Vagina (tissue), 2 donors: ENCODE measurements around the gene SPATA12. TPM values are rescaled to one million over a fixed set of nuclear protein-coding genes. Genes with fewer than 3 reads are reported as not detected.

Experiments
- DNase-seq, 2 donors: peaks; one replicate each; pipeline ENCODE4 v3.0.0-alpha.2; 2017; ENCODE audit errors: extremely low spot score in 2 of 2
- H3K27ac ChIP-seq: fragments of 200-600 bp; sonication (generic); one replicate; pipeline ENCODE4 v1.5.1; 2019
- H3K27me3 ChIP-seq: fragments of 200-600 bp; sonication (generic); one replicate; pipeline ENCODE4 v1.5.1; 2019
- H3K36me3 ChIP-seq, 2 donors: fragments of 200-600 bp; sonication (generic); one replicate each; pipeline ENCODE4 v1.5.1; 2017 to 2019
- H3K4me1 ChIP-seq: fragments of 200-600 bp; sonication (generic); one replicate; pipeline ENCODE4 v1.5.1; 2019
- H3K4me3 ChIP-seq, 2 donors: fragments of 200-600 bp; sonication (generic); 1 replicate in 1 of 2; 2 replicates in 1 of 2; pipeline ENCODE4 v1.5.1; 2016 to 2019
- H3K9me3 ChIP-seq: fragments of 200-600 bp; sonication (generic); one replicate; pipeline ENCODE4 v1.5.1; 2019
- POLR2A ChIP-seq, 2 donors: fragments of 450-650 bp; IDR thresholded peaks; one replicate each; pipeline ENCODE4 v1.6.1; 2017; ENCODE audit warnings: antibody characterized with exemption in 2 of 2, mild to moderate bottlenecking in 2 of 2, moderate library complexity in 2 of 2
- POLR2AphosphoS5 ChIP-seq, 2 donors: sonication (generic); formaldehyde crosslinking; IDR thresholded peaks; one replicate each; pipeline ENCODE4 v1.9.0; 2017; ENCODE audit warnings: antibody characterized with exemption in 2 of 2, mild to moderate bottlenecking in 2 of 2, low read depth in 1 of 2; ENCODE audit not compliant: insufficient read depth in 1 of 2
- intact Hi-C: fragments of 100-400 bp; cut with DNase I; formaldehyde crosslinking; loops from one replicate; pipeline ENCODE4 v1.15.1; 2023
- total RNA-seq: library from RNA; depleted of rRNA; stranded (reverse); fragments of >200 nt; gene quantifications from one replicate; pipeline ENCODE4 v1.2.3, GENCODE V29; 2016
- TF ChIP-seq, protein P1 (sequence below), 3 experiments: fragments of 450-650 bp in 2 of 3; fragments of 200-600 bp in 1 of 3; sonication (generic) in 1 of 3; IDR thresholded peaks; one replicate each; pipeline ENCODE4 v1.5.1; 2017 to 2019; ENCODE audit warnings: antibody characterized with exemption in 3 of 3, mild to moderate bottlenecking in 2 of 3, moderate library complexity in 2 of 3

SPATA12 gene, protein sequence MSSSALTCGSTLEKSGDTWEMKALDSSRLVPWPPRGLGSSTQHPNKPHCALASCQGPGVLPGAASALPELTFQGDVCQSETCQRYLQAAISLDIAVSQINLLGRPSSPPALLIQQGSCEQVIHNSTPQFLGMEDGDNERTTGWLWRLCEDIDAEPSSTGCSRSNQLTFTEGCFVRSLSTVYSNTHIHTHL
- not detected for total RNA-seq

DNA sequence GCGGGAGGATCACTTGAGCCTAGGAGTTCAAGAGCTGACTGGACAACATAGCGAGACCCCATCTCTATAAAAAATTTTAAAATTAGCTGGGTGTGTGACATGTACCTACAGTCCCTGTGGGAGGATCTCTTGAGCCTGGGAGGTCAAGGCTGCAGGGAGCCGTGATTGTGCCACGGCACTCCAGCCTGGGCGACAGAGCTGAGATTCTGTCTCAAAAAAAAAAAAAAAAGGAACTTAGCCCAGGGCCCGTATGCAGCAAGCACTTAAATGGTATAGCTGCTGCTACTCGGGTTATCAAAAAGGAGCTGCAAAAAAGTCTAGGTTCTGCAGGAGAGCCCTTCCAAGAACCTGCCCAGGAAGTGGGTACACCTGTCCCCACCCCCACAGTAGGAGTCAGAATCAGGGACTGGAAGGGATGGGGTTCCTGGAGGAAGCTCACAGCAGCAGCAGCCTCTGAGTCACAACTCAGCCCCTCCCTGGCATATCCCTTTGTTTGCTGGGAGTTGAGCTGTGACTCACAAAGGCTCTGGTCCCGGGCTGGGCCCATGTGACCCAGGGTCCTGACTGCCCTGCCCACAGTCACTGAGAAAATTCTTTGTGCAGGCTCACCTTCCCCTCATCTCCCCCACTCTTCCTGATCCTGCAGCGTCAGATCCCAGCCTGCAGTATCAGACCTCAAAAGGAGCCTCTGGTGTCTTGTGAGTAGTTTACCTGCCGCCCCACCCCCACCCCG is at the start of gene SPATA12:
Gene SPATA12 (plus strand): TSS at position 576 of the 733 bp plus-strand sequence. CDS start 13,031 bp downstream, outside the sequence.
- Histone ChIP-seq H3K36me3 (no peaks in the 10 kb centered on the region), H3K4me1 (peaks cover 45% of the 10 kb centered on the region), H3K9me3 (no peaks in the 10 kb centered on the region), H3K27me3 (no peaks in the 10 kb centered on the region), H3K27ac (peak within 1 kb of the TSS; percentile 74), H3K4me3 (no peak within 1 kb of the TSS)
- TF ChIP-seq POLR2AphosphoS5 (IDR thresholded peaks at IDR 0.05; ENCODE audit: insufficient read depth in 1 of 2, low read depth in 1 of 2) (peak; percentile 63 to 90), POLR2A (IDR thresholded peaks at IDR 0.05) (no peak)
- TF ChIP-seq, protein P1, sequence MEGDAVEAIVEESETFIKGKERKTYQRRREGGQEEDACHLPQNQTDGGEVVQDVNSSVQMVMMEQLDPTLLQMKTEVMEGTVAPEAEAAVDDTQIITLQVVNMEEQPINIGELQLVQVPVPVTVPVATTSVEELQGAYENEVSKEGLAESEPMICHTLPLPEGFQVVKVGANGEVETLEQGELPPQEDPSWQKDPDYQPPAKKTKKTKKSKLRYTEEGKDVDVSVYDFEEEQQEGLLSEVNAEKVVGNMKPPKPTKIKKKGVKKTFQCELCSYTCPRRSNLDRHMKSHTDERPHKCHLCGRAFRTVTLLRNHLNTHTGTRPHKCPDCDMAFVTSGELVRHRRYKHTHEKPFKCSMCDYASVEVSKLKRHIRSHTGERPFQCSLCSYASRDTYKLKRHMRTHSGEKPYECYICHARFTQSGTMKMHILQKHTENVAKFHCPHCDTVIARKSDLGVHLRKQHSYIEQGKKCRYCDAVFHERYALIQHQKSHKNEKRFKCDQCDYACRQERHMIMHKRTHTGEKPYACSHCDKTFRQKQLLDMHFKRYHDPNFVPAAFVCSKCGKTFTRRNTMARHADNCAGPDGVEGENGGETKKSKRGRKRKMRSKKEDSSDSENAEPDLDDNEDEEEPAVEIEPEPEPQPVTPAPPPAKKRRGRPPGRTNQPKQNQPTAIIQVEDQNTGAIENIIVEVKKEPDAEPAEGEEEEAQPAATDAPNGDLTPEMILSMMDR (IDR thresholded peaks at IDR 0.05): no peak
- DNase-seq: peak in 1 of 2 donors; percentile 91
- intact Hi-C loops: no loop called here

DNA sequence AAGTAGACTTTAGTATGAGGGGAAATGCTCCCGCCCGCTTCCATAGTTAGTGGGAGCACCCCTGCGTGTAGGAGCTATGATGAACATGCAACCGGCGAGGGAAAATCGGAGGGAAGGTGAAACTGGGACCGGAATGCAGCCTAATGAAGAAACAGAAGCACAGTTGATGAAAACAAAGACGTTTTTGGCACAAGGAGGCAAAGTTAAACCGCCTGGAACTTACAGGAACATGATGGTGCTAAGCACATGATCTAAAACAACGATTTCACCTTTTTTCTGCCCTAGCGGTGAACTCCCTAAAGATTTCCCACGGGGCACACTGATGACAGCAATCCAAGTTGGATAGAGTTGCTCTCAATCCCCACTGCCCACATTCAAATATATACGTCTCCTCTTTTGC is 49.4 kb upstream of the SPATA12 start:
- no peaks in the 10 kb centered on the region for H3K36me3 ChIP-seq
- no peak for DNase-seq
- H3K4me3 ChIP-seq: no peak overlapping the region
- TF ChIP-seq POLR2AphosphoS5 (IDR thresholded peaks at IDR 0.05; ENCODE audit: insufficient read depth in 1 of 2, low read depth in 1 of 2): no peak
- TF ChIP-seq, protein P1 (IDR thresholded peaks at IDR 0.05): no peak
- no peak for TF ChIP-seq POLR2A (IDR thresholded peaks at IDR 0.05)
- peaks cover 34% of the 10 kb centered on the region for H3K4me1 ChIP-seq
- no peaks in the 10 kb centered on the region for H3K27me3 ChIP-seq
- no peak overlapping the region for H3K27ac ChIP-seq
- H3K9me3 ChIP-seq: no peaks in the 10 kb centered on the region
- intact Hi-C loops: no loop called here

DNA sequence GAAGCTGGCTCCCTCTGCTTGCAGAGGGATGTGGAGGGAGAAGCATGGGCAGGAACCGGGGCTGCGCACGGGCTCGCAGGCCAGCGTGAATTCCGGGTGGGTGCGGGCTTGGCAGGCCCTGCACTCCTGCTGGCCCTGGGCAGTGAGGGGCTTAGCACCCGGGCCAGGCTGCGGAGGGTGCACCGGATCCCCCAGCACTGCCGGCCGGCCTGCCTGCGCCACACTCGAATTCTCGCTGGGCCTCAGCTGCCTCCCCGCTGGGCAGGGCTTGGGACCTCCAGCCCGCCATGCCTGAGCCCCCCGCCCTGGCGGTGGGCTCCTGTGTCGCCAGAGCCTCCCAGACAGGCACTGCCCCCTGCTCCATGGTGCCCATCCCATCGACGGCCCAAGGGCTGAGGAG is 47.6 kb upstream of the SPATA12 start:
- H3K36me3 ChIP-seq: no peaks in the 10 kb centered on the region
- intact Hi-C loops: no loop called here
- no peak for DNase-seq
- no peaks in the 10 kb centered on the region for H3K27me3 ChIP-seq
- no peak overlapping the region for H3K27ac ChIP-seq
- no peaks in the 10 kb centered on the region for H3K9me3 ChIP-seq
- H3K4me1 ChIP-seq: peaks cover 20% of the 10 kb centered on the region
- H3K4me3 ChIP-seq: no peak overlapping the region
- TF ChIP-seq, protein P1 (IDR thresholded peaks at IDR 0.05): no peak
- TF ChIP-seq POLR2AphosphoS5 (IDR thresholded peaks at IDR 0.05; ENCODE audit: insufficient read depth in 1 of 2, low read depth in 1 of 2): no peak
- TF ChIP-seq POLR2A (IDR thresholded peaks at IDR 0.05): no peak

DNA sequence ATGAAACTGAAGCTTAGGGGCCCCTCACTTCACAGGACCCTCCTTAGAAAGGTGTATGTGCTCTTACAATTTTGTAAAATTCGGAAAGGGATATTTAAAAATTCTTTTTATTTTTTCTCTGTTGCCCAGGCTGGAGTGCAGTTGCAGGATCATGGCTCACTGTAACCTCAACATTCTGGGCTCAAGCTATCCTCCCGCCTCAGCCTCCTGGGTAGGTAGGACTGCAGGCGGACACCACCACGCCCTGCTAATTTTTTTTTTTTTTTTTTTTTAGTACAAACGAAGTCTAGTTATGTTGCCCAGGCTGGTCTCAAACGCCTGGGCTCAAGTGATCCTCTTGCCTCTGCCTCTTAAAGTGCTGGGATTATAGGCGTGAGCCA is 45.1 kb upstream of the SPATA12 start:
- TF ChIP-seq, protein P1 (IDR thresholded peaks at IDR 0.05): no peak
- TF ChIP-seq POLR2A (IDR thresholded peaks at IDR 0.05) (no peak), POLR2AphosphoS5 (IDR thresholded peaks at IDR 0.05; ENCODE audit: insufficient read depth in 1 of 2, low read depth in 1 of 2) (no peak)
- Histone ChIP-seq H3K27ac (no peak overlapping the region), H3K9me3 (no peaks in the 10 kb centered on the region), H3K27me3 (no peaks in the 10 kb centered on the region), H3K36me3 (no peaks in the 10 kb centered on the region), H3K4me3 (no peak overlapping the region), H3K4me1 (peaks cover 7% of the 10 kb centered on the region)
- DNase-seq: no peak
- intact Hi-C loops: no loop called here

DNA sequence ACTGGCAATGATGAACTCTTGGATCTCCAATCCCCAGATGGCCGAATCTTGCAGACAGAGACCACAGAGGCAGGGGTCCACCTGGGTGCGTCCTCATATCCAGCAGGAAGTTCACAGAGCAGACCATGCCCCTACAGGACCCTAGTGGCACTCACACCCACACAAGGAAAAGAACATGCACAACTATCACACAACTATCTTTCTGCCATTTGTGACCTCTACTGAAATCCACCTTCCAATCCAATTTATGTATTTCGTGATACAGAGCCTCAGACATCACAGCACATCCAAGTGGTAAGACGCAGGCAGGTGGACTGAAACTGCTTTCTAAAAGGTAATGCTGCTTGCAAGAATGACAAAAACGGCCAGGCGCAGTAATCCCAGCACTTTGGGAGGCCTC is 44.6 kb upstream of the SPATA12 start:
- Histone ChIP-seq H3K9me3 (no peaks in the 10 kb centered on the region), H3K4me1 (peaks cover 7% of the 10 kb centered on the region), H3K27ac (no peak overlapping the region), H3K4me3 (no peak overlapping the region), H3K36me3 (no peaks in the 10 kb centered on the region), H3K27me3 (no peaks in the 10 kb centered on the region)
- intact Hi-C loops: no loop called here
- TF ChIP-seq POLR2A (IDR thresholded peaks at IDR 0.05) (no peak), POLR2AphosphoS5 (IDR thresholded peaks at IDR 0.05; ENCODE audit: insufficient read depth in 1 of 2, low read depth in 1 of 2) (no peak)
- TF ChIP-seq, protein P1 (IDR thresholded peaks at IDR 0.05): no peak
- DNase-seq: no peak
